Measurements from ENCODE around the gene ARHGAP18. TPM values are rescaled to one million over a fixed set of nuclear protein-coding genes. Genes with fewer than 3 reads are reported as not detected.

The ARHGAP18 gene
- total RNA-seq, 1 experiment from 2014 or later = 2.4 TPM

GRCh38 chr6:129667034-129667433 is 42.9 kb downstream of the ARHGAP18 start:
- Histone ChIP-seq H4K5ac (ENCODE audit: insufficient read length, low read depth, low read length) (no peak overlapping the region), H3T11ph (ENCODE audit: low read length) (no peak overlapping the region)

More at GRCh38 chr6:129667034-129667433, 42.9 kb downstream of the ARHGAP18 start:
- Histone ChIP-seq H3K56ac (ENCODE audit: insufficient read length, low read depth, low read length) (no peak overlapping the region), H3K14ac (ENCODE audit: insufficient read depth, low read length) (no peak overlapping the region), H2BK120ac (ENCODE audit: low read depth, low read length, poor library complexity, severe bottlenecking) (no peak overlapping the region), H2AFZ (ENCODE audit: low read length) (no peak overlapping the region), H3K79me1 (ENCODE audit: insufficient read depth, low read depth, low read length, poor library complexity, severe bottlenecking) (no peaks in the 10 kb centered on the region), H3K4me2 (ENCODE audit: insufficient read depth, insufficient read length, low read length) (no peak overlapping the region), H4K20me1 (ENCODE audit: control insufficient read depth, insufficient read depth, insufficient read length) (no peaks in the 10 kb centered on the region), H2BK20ac (ENCODE audit: low read depth, low read length, poor library complexity, severe bottlenecking) (no peak overlapping the region), H3K79me2 (ENCODE audit: insufficient read depth, low read length) (no peaks in the 10 kb centered on the region), H2AK5ac (ENCODE audit: insufficient read length, low read length) (no peak overlapping the region), H3K9ac (ENCODE audit: extremely low read depth, insufficient read length, low read length) (no peak overlapping the region), H3K27ac (ENCODE audit: insufficient read length, low read depth, low read length) (no peak overlapping the region), H3K23ac (ENCODE audit: insufficient read length, low read depth, low read length) (no peak overlapping the region), H3K4ac (ENCODE audit: low read depth, low read length) (no peak overlapping the region), H2BK5ac (ENCODE audit: insufficient read length, low read length) (no peak overlapping the region), H4K8ac (replicated peaks; ENCODE audit: insufficient read length, low read depth, low read length) (no peak overlapping the region), H3K23me2 (ENCODE audit: insufficient read length, low read depth, low read length, poor library complexity, severe bottlenecking) (no peaks in the 10 kb centered on the region), H3K4me1 (ENCODE audit: insufficient read depth, low read length) (peaks cover 2% of the 10 kb centered on the region; the same call in 1 of the 2 replicates), H3K27me3 (ENCODE audit: insufficient read depth, low read length) (no peaks in the 10 kb centered on the region), H4K91ac (ENCODE audit: insufficient read length, low read depth, low read length) (no peak overlapping the region), H3K9me3 (ENCODE audit: control insufficient read depth, low read depth, low read length) (no peaks in the 10 kb centered on the region), H3K18ac (ENCODE audit: insufficient read length, low read depth, low read length) (no peak overlapping the region), H2BK12ac (ENCODE audit: insufficient read length, low read depth, low read length) (no peak overlapping the region), H2BK15ac (ENCODE audit: low read depth, low read length) (no peak overlapping the region)
- H3K27ac Mint-ChIP-seq = no peak overlapping the region
- no peak overlapping the region for H3K4me3 Mint-ChIP-seq
- H3K27me3 Mint-ChIP-seq (ENCODE audit: low read depth) = no peaks in the 10 kb centered on the region
- no peak for DNase-seq
- no peaks in the 10 kb centered on the region for H3K36me3 Mint-ChIP-seq (ENCODE audit: insufficient read depth in 1 of 3, low read depth in 3 of 3)
- TF ChIP-seq CTCF (conservative IDR thresholded peaks at IDR 0.05) = no peak; the same call in 2 of the 3 replicates
- peaks cover 21 to 23% of the 10 kb centered on the region in 2 experiments for H3K4me1 Mint-ChIP-seq
- no peaks in the 10 kb centered on the region for H3K9me3 Mint-ChIP-seq
